ENCODE results near the gene GPC5.
"Not testable (repeated sequence)": the region's sequence is repeated elsewhere in the genome, so short reads cannot be mapped to it uniquely, and the experiment has no call there.

GPC5 gene

DNA sequence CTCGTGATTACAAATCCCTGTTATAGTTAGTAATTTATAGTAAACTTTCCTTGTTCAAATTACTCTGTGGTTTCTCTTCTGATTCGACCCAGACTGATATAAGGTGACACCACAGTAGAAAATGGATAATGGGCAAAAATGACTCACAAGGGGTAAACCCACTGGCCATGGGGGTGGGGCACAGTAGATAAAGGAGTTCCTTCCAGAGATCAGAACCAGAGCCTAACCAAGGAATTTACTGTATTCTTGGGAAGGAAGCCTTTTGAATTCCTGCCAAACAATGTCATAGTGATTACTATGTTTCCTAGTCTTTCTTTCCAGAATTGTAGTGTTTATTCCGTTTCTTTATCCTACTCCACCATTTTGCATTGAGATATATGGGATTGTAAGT lies 29.0 kb upstream of the GPC5 start:
- DNase-seq, result peak; percentile 62

GRCh38 chr13:91370501-91370900 lies 27.9 kb upstream of the GPC5 start:
- no peak for DNase-seq

GRCh38 chr13:91372911-91373310 lies 25.5 kb upstream of the GPC5 start:
- no peak for DNase-seq

DNA sequence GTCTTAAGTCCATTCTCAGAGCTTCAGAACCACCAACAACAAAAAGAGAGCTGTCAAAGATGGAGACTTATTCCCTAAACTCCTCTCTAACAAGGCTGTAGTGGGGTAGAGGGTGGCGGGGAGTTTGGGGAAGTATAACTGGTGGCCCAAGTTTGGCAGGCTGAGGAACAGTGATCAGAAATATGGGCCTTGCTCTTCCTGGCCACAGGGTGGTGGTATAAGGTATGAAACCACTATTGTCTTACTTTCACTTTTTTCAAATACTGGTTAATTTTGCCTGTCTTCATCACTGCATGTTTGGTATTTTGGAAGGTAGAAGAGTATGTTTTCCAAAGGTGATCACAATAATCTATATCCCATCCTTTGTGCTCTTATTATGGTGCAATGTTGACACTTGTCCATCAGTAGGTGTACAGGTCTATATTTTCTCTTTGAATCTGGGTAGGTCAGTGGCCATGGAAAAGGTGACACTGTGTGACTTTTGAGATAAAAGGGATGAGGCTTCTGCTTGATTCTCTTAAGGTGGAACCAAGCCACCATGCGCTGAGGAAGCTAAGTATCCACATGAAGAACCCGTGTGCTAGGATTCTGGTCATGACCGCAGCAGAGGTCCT lies 23.2 kb upstream of the GPC5 start:
- DNase-seq, result peak; percentile 28

- no peak for DNase-seq
Measured at GRCh38 chr13:91381371-91381770, 17.1 kb upstream of the GPC5 start.

DNA sequence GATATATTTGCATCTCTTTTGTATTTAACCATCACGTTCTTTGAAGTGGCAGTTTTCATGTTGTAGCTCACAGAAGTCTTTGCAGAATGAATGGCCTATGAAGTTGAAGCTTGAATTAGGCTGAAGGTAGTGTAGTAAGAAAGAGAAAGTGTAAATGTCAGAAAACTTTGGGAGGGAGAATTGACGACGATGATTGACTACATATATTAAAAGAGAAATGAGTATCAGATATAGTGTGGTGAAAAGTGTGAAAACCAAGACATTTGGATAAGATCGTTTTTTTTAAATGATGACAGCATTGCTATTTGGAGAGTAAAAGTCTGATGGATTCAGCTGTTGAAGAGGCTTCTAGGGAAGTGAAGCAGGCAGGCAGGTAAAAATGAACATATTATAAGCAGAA lies 14.6 kb upstream of the GPC5 start:
- no peak for DNase-seq

GRCh38 chr13:91384896-91385295 lies 13.5 kb upstream of the GPC5 start:
- no peak for DNase-seq

GRCh38 chr13:91389186-91389585 lies 9.2 kb upstream of the GPC5 start:
- DNase-seq, result no peak

- no peak for DNase-seq
Measured at GRCh38 chr13:91397595-91397994, 826 bp upstream of the GPC5 start.

GRCh38 chr13:91399189-91400062 lies 1.0 kb downstream of the GPC5 start:
- DNase-seq, result peak; percentile 6

DNA sequence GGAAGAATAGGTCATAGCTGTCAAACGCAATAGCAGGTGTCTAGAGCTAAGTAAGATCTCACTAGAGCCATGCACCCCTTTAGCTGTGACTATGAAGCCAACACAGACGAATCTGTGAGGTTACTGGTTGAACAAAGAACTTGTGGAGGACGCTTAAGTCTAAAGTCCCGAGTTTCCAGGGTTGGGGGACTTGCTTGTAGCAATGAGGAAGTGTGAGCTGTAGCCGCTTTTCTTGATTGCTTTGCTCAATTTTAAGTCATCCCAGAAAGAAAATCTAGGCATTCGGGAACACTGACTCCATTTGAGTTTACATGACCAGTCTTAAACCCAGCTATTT lies 1.6 kb downstream of the GPC5 start:
- no peak for DNase-seq

DNA sequence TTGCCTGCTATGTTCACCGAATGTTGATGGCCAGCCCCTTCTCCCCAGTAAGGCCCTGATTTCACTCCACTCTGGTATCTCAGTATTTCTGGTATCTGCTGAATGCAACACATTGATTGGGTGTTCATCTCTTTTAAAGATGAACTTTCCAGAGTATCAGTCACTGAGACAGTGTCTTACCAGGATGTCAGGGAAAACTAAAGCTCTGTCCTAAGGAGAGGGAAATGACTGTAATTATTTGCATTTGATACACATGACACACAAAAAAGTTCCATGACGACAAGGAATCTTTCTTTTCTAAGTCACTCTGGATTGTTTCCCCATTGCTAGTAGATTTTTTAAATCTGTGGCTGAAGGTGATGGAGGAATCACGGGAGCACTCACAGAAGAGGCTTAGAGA lies 2.2 kb downstream of the GPC5 start:
- DNase-seq, result no peak

DNA sequence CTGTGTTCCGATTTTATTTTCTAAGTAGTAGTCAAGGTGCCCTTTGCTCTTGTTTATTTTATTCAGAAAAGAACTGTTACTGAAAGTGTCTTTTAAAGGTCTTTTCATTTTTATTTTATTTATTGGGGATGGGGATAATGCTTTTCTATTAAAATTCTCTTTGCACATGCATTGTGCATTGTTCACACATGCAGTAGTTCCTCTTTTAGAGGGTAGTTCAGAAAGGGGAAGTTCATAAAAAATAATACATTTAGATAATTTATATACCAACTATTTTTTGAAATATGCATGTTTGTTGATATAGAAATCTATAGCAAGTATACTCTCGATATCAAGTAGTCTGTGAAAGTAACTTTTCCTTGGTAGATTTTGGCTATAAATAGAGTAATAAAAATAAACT lies 3.5 kb downstream of the GPC5 start:
- no peak for DNase-seq

- DNase-seq, result no peak
Measured at GRCh38 chr13:91405240-91405639, 6.8 kb downstream of the GPC5 start.

DNA sequence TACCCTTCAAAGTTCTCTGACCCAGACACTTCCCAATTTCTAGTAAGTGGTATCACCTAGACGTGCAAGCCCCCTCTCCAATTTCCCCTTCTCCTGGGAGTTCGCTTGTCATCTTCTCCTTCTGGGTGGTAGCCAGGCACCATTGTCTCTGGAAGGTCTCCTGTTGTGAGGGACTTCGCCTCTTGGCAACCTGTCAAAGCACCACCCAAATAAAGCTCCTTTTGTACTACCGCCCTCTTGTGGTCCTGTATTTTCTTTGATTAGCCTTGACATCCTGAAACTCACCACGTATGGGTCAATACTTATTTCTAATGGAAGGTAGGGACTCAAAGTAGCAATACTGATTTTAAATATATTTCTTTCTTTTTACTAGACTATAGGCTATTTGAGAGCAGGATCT lies 8.2 kb downstream of the GPC5 start:
- peak; percentile 18 for DNase-seq

DNA sequence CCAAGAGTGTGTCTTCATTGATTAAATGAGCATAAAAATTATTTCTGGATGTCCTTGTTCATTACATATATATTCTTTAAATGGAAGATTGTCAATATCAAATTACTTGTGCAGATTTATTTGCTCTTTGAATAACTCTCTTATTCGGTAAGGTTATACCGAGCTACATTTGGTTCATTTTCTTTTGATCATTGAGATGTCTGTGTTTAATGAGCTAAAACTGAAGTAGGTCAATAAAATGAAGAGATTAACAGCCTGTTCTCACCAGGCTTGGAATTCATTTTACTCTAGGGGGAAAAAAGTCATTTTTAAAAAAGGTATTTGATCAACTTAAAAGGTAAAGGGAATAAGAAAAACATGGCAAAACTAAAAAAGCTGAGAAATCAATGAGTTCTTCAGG lies 10.6 kb downstream of the GPC5 start:
- DNase-seq, result no peak

DNA sequence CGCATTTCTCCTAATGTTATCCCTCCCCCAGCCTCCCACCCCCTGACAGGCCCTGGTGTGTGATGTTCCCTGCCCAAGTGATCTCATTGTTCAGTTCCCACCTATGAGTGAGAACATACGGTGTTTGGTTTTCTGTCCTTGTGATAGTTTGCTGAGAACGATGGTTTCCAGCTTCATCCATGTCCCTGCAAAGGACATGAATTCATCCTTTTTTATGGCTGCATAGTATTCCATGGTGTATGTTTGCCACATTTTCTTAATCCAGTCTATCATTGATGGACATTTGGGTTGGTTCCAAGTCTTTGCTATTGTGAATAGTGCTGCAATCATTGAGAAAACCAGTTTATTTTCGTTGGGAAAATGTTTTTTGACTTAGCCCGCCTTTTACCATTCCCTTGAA lies 18.2 kb downstream of the GPC5 start:
- DNase-seq, result not testable (repeated sequence)

DNA sequence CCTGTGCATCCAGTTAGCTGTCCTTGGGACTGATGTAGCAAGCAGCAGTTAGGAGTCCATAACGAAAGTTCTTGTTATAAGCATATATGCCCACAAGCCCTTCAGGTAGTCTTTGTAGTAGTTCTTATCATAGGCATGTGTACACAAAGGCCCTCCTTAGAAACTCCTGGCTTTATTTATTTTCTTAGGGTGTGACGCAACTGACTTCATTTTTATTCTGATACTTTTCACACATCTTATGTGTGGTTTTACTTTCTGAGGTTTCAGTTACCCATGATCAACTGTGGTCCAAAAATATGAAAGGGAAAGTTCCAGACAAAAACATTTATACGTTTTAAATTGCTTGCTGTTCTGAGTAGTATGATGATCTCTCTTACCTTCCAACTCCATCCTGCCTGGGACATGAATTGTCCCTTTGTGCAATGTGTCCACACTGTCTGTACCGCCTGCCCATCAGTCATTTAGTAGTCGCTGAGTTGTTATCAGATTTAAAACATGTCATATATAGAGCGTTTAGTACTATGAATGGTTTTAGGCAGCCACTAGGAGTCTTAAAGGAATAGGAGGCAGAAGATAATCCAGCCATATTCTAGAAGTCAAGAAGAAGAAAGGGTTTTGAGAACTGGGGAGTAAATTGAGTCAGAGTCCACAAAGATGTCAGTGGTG lies 19.4 kb downstream of the GPC5 start:
- DNase-seq, result no peak

DNA sequence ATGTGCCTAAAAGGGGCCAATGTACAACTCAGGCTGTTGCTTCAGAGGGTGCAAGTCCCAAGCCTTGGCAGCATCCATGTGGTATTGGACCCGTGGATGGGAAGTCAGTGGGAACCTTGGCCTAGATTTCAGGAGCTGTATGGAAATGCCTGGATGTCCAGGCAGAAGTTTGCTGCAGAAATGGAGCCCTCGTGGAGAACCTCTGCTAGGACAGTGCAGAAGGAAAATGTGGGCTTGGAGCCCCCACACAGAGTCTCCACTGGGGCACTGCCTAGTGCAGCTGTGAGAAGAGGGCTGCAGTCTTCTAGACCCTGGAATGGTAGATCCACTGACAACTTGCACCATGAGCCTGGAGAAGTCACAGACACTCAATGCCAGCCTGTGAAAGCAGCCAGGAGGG lies 28.5 kb downstream of the GPC5 start:
- DNase-seq, result no peak

DNA sequence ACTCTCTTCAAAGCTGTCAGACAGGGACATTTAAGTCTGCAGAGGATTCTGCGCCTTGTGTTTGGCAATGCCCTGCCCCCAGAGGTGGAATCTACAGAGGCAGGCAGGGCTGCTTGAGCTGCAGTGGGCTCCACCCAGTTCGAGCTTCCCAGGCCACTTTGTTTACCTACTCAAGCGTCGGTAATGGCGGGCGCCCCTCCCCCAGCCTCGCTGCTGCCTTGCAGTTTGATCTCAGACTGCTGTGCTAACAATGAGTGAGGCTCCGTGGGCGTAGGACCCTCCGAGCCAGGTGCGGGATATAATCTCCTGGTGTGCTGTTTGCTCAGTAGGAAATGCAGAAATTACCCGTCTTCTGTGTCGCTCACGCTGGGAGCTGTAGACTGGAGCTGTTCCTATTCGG lies 40.3 kb downstream of the GPC5 start:
- not testable (repeated sequence) for DNase-seq

- no peak for DNase-seq
Measured at GRCh38 chr13:91450913-91451312, 52.5 kb downstream of the GPC5 start.

DNA sequence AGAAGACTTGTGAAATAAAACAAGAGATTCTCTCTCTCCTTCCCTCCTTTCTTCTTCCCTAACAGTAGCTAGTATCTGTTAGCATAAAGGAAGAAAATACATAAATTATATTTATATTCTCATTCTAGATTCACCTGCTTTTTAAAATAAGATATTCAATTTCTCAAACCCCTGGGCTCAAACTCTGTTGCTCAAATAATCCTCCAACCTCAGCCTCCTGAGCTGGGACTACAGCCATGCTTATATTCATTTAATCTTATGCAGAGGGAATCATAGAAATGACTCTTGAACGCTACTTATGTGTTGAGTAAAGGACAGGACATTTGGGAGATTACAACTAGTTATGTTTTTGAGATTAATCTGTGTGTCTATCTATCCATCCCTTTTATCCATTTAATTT lies 56.2 kb downstream of the GPC5 start:
- DNase-seq, result no peak

DNA sequence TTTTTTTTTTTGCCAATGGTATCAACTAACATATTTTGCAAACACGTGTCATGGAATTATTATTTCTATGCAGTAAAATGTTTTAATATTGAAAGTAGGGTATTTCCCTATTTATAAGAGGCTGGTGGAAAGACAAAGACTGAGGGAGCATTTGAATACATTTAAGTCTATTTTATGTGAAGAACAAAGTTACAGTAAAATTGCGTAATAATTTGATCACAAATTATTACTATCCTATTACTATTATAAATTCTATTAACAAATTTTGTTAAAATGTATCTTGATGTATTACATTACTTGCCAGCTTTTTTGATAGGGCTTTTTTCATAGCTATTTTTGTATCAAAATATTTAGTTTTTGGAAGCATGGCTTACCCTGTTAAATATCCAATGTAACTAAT lies 58.4 kb downstream of the GPC5 start:
- DNase-seq, result no peak

GRCh38 chr13:91459485-91459884 lies 61.1 kb downstream of the GPC5 start:
- no peak for DNase-seq

Measured in activated CD4-positive, alpha-beta T cell treated with anti-CD3 and anti-CD28 coated beads for 48 hours (primary cell).